OCI-M2 (cell line): Measurements from ENCODE around the gene C19orf53.

ENCODE experiments used
- DNase-seq: peaks from one replicate; lab custom pipeline; 2025; ENCODE audit not compliant: unreplicated experiment; lab: John Stamatoyannopoulos, UW

C19orf53 gene

DNA sequence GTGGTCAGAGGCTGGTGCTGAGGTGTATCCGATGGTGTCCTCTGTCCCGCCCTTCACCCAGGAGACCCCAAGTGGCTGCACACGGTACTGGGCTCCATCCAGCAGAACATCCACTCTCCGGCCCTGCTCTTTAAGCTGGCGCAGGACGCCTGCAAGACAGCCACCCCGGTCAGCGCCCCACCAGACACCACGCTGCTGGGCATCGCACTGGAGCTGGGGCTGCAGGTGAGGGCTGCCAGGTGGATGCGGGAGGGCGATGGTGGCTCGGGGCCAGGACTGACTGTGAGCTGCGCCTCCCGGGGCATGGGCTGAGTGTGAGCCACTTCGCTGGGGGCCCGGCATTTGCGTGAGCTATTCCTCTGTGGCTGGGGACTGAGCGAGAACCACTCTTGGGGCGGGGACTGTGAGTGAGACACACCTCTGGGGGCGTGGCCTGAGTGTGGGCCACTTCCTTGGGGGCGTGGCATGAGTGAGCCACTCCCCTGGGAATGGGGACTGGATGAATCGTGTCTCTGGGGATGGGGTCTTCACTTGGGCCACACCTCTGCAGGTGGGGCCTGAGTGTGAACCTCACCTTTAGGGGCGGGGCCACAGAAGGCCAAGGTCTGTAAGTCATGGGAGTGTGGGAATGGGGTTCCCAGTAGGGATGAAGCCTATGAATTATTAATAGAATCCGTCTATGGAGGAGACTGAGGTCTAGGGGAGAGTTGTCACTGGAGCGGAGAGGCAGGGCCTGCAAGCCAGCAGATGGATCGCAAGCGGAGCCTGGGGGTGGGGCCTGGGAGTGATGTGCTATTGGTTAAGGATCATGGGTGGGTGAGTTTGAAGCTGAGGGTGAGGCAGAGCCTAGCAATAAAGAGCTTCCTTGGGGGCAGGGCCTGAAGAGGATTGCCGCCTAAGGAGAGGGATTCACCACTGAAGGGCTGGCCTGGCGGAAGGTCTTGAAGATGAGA lies 51.5 kb downstream of the C19orf53 start:
- DNase-seq = no peak

DNA sequence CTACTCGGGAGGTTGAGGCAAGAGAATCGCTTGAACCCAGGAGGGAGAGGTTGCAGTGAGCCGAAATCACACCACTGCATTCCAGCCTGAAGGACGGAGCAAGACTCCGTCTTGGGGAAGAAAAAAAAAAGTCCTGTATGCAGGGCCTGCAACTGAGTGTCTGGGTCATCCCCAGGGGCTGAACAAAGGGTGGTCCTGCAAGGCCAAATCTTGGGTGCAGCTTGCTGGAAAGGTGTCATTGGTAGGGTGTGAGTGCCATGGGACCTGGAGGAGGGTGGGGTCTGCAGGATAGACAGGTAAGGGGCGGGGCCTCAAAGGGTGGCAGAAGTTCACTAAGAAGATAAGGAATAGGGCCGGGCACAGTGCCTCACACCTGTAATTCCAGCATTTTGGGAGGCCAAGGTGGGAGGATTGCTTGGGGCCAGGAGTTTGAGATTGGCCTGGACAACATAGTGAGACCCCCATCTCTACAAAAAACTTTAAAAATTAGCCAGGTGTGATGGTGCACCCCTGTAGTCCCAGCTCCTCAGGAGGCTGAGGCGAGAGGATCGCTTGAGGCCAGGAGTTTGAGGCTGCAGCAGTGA lies 52.5 kb downstream of the C19orf53 start:
- DNase-seq = no peak

DNA sequence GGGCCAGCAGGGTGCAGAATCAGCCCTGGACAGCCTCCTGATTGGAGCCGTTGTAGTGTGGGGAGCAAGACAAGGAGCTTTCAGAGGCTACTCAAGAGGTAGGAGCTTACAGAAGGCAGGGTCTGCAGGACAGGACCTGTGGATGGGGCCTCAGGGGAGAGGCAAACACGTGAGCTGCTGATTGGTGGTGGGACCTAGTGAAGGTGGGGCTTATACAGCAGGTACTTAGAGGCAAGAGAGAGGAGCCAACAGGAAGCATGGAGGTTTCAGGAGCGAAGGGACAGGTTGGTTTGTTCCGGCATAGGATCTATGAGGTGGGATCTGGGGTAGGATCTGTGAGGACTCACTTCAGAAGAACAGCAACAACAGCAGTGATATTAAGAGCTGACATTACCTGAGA lies 53.4 kb downstream of the C19orf53 start:
- no peak for DNase-seq
